Dermis lymphatic vessel endothelial cell (primary cell): Measurements from ENCODE around the gene GRK1. TPM values are rescaled to one million over a fixed set of nuclear protein-coding genes. Genes with fewer than 3 reads are reported as not detected.

Experiments
- total RNA-seq: library from RNA; depleted of rRNA; stranded (reverse); fragments of >200 nt; gene quantifications from 2 replicates; pipeline ENCODE4 v1.2.1, GENCODE V29; 2014

Gene GRK1
- not detected in 2 replicates for total RNA-seq

DNA sequence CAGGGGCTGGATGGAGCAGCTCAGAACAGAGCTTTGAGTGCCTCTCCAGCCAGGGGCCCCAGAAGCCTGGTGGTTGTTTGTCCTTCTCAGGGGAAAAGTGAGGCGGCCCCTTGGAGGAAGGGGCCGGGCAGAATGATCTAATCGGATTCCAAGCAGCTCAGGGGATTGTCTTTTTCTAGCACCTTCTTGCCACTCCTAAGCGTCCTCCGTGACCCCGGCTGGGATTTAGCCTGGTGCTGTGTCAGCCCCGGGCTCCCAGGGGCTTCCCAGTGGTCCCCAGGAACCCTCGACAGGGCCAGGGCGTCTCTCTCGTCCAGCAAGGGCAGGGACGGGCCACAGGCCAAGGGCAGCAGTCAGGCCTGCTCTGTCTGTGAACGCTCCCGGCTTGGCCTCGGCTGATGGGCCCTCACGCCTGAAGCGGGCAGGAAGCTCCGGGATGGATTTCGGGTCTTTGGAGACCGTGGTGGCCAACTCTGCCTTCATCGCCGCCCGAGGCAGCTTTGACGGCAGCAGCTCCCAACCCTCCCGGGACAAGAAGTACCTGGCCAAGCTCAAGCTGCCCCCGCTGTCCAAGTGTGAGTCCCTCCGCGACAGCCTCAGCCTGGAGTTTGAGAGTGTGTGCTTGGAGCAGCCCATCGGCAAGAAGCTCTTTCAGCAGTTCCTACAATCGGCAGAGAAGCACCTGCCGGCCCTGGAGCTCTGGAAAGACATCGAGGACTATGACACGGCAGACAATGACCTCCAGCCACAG, at the start of gene GRK1:
TSS of gene GRK1 (plus strand) at position 269 of the 751 bp plus-strand sequence. CDS start at position 437, 168 bp downstream.

DNA sequence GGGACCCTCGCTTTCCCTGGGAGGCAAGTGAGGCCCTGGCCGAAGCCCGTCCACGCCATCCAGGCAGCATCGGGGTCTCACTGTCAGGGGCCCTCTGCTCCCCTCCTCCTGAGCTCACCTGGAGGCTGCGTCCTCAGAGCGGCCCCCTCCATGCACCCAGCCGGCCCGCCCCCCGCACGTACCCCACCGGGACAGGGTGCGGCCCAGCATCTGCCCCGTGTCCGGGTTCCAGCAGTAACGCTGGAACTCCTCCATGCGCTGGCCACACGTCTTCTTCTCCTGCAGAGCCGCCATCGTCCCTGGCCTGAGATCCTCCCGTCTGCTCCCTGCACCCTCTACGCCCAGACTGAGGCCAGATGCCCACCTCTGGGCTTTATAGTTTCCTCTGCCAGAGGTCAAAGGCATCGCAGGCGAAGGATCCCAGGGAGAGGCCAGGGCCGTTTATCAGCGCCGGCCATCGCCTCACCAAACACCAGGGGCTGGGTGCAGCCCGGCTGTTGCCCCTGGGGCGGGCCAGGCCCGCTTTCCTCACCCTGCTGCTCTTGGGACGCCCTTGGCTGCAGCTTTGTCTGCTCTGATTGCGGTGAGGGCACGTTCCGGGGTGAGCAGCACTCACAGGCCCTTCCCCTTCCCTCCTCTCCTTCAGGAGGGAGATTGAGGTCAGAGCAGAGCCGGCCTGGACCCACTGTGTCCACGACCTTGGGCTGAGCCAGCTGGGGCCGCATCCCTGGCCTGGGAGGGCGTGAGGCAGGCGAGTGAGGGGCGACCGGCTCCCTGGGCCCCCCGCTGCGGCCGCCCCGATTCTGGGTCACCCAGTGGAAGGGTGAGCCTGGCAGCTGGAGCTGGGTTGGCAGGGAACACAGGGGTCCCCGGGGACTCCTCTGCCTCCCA, 8.9 kb upstream of the GRK1 start, which contains the start of gene ATP4B:
TSS of gene ATP4B (minus strand) at position 348 of the 891 bp plus-strand sequence. CDS start at position 294, 54 bp downstream.

GRCh38 chr13:113758651-113759524, 91.9 kb downstream of the GRK1 start, which contains the start of gene TMEM255B:
Gene TMEM255B (plus strand): TSS chr13:113759226. CDS start chr13:113759270, 44 bp downstream.

Other genes starting within 250 kb of the GRK1 start
- 0.34 and 0.54 TPM in 2 replicates for gene ADPRHL1, start 213.7 kb upstream of the GRK1 start, total RNA-seq
- 7.3 and 9.1 TPM in 2 replicates for gene DCUN1D2, start 176.5 kb upstream of the GRK1 start, total RNA-seq
- gene TFDP1, start 82.5 kb upstream of the GRK1 start, total RNA-seq, result 36.7 and 40.0 TPM in 2 replicates
- 0.11 TPM in 1 of 2 replicates, not detected in the other for gene ATP4B, start 9.0 kb upstream of the GRK1 start, total RNA-seq
- gene TMEM255B, start 92.0 kb downstream of the GRK1 start, total RNA-seq, result 47.4 and 49.2 TPM in 2 replicates
- gene GAS6, start 196.9 kb downstream of the GRK1 start, total RNA-seq, result 70.7 and 84.1 TPM in 2 replicates